ENCODE data around the gene C4orf50.

GRCh38 chr4:5995901-5996623 is 22.2 kb downstream of the C4orf50 start:
- TF ChIP-seq POLR2A (IDR thresholded peaks at IDR 0.05): no peak
- no peak for TF ChIP-seq EP300 (IDR thresholded peaks at IDR 0.05)
- no peak for TF ChIP-seq CTCF (IDR thresholded peaks at IDR 0.05)

All from tibial nerve (tissue), 4 donors.